ENCODE data around the gene POU3F3. TPM values are rescaled to one million over a fixed set of nuclear protein-coding genes. Genes with fewer than 3 reads are reported as not detected.

POU3F3 gene
- total RNA-seq, 1 donor from 2014 or later = not detected

GRCh38 chr2:104856086-104856972, 2.4 kb downstream of the POU3F3 start:
- Mint-ChIP-seq H3K9me3 (ENCODE audit: low read depth) (no peaks in the 10 kb centered on the region), H3K27ac (no peak overlapping the region), H3K4me1 (ENCODE audit: low read depth) (peaks cover 11% of the 10 kb centered on the region), H3K36me3 (ENCODE audit: insufficient read depth) (no peaks in the 10 kb centered on the region), H3K27me3 (peaks cover 79% of the 10 kb centered on the region), H3K4me3 (ENCODE audit: low read depth) (no peak overlapping the region)
- TF ChIP-seq, protein P1, sequence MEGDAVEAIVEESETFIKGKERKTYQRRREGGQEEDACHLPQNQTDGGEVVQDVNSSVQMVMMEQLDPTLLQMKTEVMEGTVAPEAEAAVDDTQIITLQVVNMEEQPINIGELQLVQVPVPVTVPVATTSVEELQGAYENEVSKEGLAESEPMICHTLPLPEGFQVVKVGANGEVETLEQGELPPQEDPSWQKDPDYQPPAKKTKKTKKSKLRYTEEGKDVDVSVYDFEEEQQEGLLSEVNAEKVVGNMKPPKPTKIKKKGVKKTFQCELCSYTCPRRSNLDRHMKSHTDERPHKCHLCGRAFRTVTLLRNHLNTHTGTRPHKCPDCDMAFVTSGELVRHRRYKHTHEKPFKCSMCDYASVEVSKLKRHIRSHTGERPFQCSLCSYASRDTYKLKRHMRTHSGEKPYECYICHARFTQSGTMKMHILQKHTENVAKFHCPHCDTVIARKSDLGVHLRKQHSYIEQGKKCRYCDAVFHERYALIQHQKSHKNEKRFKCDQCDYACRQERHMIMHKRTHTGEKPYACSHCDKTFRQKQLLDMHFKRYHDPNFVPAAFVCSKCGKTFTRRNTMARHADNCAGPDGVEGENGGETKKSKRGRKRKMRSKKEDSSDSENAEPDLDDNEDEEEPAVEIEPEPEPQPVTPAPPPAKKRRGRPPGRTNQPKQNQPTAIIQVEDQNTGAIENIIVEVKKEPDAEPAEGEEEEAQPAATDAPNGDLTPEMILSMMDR (IDR thresholded peaks at IDR 0.05; ENCODE audit: unreplicated experiment) = no peak
- no peak for DNase-seq (ENCODE audit: low spot score, unreplicated experiment)

DNA sequence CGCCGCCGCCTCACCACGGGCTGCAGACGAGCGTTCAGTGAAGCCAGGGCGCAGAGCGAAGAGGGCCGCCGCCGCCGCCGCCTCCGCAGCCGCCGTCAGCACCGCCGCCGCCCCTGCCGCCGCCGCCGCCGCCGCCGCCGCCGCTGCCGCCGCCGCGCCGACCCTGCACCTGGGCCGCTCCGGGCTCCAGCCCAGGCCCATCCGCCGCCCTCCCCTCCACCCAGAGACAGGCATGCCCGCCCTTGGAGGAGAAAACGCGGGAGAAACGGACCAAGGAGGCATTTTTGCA, 3.0 kb downstream of the POU3F3 start:
- Mint-ChIP-seq H3K9me3 (ENCODE audit: low read depth) (no peaks in the 10 kb centered on the region), H3K27me3 (peaks cover 79% of the 10 kb centered on the region), H3K4me1 (ENCODE audit: low read depth) (peaks cover 12% of the 10 kb centered on the region), H3K27ac (no peak overlapping the region), H3K4me3 (ENCODE audit: low read depth) (no peak overlapping the region), H3K36me3 (ENCODE audit: insufficient read depth) (no peaks in the 10 kb centered on the region)
- DNase-seq (ENCODE audit: low spot score, unreplicated experiment) = no peak
- TF ChIP-seq, protein P1 (IDR thresholded peaks at IDR 0.05; ENCODE audit: unreplicated experiment) = no peak

DNA sequence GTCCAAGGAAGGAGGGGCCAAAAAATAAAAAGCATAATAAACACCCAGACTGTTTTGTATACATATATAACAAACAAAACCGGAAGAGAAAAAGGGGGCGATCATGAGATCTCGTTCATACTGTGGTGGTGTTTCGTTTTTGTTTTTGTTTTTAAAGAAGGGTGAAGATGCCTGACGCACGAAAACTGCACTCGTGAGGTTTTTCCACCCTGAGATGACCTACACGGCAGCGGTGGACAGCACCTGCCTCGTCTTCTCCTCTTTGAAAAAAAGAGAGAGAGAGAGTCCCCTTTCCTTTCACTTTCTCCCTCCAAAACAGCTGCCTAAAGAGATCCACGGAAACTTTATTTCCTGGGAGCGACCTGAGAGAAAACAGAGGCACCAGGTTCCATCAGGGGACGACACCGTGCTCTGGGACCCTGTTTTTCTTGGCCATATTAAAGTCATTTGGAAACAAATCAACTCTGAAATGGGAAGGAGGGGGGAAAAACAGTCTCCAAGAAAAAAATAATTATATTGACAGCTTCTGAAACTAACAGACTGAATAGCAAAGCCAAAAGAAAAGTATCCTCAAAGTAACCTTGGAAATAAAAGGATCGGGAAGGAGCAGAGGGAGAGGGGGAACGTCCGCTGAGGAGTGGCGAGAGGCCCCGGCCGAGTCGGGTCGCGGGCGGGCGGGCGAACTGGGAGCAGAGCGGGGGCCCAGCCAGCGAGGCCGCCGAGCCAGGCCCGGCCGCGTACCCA, 3.5 kb downstream of the POU3F3 start:
- Mint-ChIP-seq H3K27ac (peak overlapping the region; percentile 44), H3K4me1 (ENCODE audit: low read depth) (peaks cover 14% of the 10 kb centered on the region), H3K27me3 (peaks cover 79% of the 10 kb centered on the region), H3K9me3 (ENCODE audit: low read depth) (no peaks in the 10 kb centered on the region), H3K36me3 (ENCODE audit: insufficient read depth) (no peaks in the 10 kb centered on the region), H3K4me3 (ENCODE audit: low read depth) (no peak overlapping the region)
- TF ChIP-seq, protein P1 (IDR thresholded peaks at IDR 0.05; ENCODE audit: unreplicated experiment) = no peak
- no peak for DNase-seq (ENCODE audit: low spot score, unreplicated experiment)

- peaks cover 11% of the 10 kb centered on the region for H3K4me1 Mint-ChIP-seq (ENCODE audit: low read depth)
- DNase-seq (ENCODE audit: low spot score, unreplicated experiment) = no peak
- TF ChIP-seq, protein P1 (IDR thresholded peaks at IDR 0.05; ENCODE audit: unreplicated experiment) = no peak
- H3K36me3 Mint-ChIP-seq (ENCODE audit: insufficient read depth) = no peaks in the 10 kb centered on the region
- H3K27ac Mint-ChIP-seq = no peak overlapping the region
- H3K27me3 Mint-ChIP-seq = peaks cover 79% of the 10 kb centered on the region
- no peaks in the 10 kb centered on the region for H3K9me3 Mint-ChIP-seq (ENCODE audit: low read depth)
- no peak overlapping the region for H3K4me3 Mint-ChIP-seq (ENCODE audit: low read depth)
Observed at GRCh38 chr2:104858006-104858978, 4.4 kb downstream of the POU3F3 start.
